Spleen (tissue), 11 donors: Measurements from ENCODE around the gene STIM1. TPM values are rescaled to one million over a fixed set of nuclear protein-coding genes. Genes with fewer than 3 reads are reported as not detected.

Experiments used
- DNase-seq: peaks from one replicate; pipeline ENCODE4 v3.0.0-alpha.2; 2020
- H3K27ac ChIP-seq, 8 donors: fragments of 200-600 bp; sonication (generic) in 7 of 8; 1 replicate in 4 of 8; 2 replicates in 4 of 8; pipeline versions ENCODE4 v1.5.0 to v1.8.0; 2016 to 2021; ENCODE audit warnings: inconsistent platforms in 4 of 8, mild to moderate bottlenecking in 4 of 8, moderate library complexity in 1 of 8
- H3K27me3 ChIP-seq, 7 donors: fragments of 200-600 bp; sonication (generic) in 6 of 7; replicated peaks in 1 of 7; 1 replicate in 4 of 7; 2 replicates in 3 of 7; pipeline versions ENCODE4 v1.5.0 to v1.8.0; 2016 to 2021; ENCODE audit warnings: inconsistent platforms in 3 of 7, mild to moderate bottlenecking in 1 of 7
- H3K36me3 ChIP-seq, 6 donors: fragments of 200-600 bp; sonication (generic) in 5 of 6; 1 replicate in 4 of 6; 2 replicates in 2 of 6; pipeline versions ENCODE4 v1.5.0 to v1.8.0; 2016 to 2021; ENCODE audit warnings: inconsistent platforms in 2 of 6
- H3K4me1 ChIP-seq, 6 donors: fragments of 200-600 bp; sonication (generic) in 5 of 6; 1 replicate in 3 of 6; 2 replicates in 3 of 6; pipeline versions ENCODE4 v1.5.0 to v1.8.0; 2016 to 2021; ENCODE audit warnings: inconsistent platforms in 3 of 6
- H3K4me3 ChIP-seq, 8 donors: fragments of 200-600 bp; sonication (generic) in 7 of 8; 1 replicate in 4 of 8; 2 replicates in 4 of 8; pipeline versions ENCODE4 v1.5.0 to v1.8.0; 2016 to 2021; ENCODE audit warnings: inconsistent platforms in 4 of 8, mild to moderate bottlenecking in 4 of 8, moderate library complexity in 2 of 8
- H3K9me3 ChIP-seq, 8 donors: fragments of 200-600 bp; sonication (generic) in 7 of 8; 1 replicate in 4 of 8; 2 replicates in 4 of 8; pipeline versions ENCODE4 v1.5.0 to v1.8.0; 2016 to 2021; ENCODE audit warnings: inconsistent platforms in 4 of 8
- POLR2A ChIP-seq, 3 donors: fragments of 450-650 bp; IDR thresholded peaks; one replicate each; pipeline ENCODE4 v1.5.1; 2017; ENCODE audit warnings: antibody characterized with exemption in 3 of 3, mild to moderate bottlenecking in 1 of 3
- POLR2AphosphoS5 ChIP-seq, 3 donors: sonication (generic); formaldehyde crosslinking; IDR thresholded peaks; one replicate each; pipeline ENCODE4 v1.5.1; 2017; ENCODE audit warnings: antibody characterized with exemption in 3 of 3
- WGBS, 5 donors: extraction: QIAGEN DNeasy Blood & Tissue Kit in 3 of 5; methylation state at CpG; one replicate each; pipeline versions ENCODE4 v1.1.5 to v1.1.7; 2013 to 2018; 5-methylcytosine and 5-hydroxymethylcytosine counted together
- intact Hi-C: fragments of 100-400 bp; cut with DNase I; formaldehyde crosslinking; loops from one replicate; pipeline ENCODE4 v1.15.0; 2023; ENCODE audit warnings: low total_unique reads
- polyA plus RNA-seq, 3 donors: library from polyadenylated mRNA; stranded (reverse); fragments of 200-250 nt; gene quantifications; one replicate each; pipeline ENCODE4 v1.2.1, GENCODE V29; 2013
- total RNA-seq, 7 donors: library from RNA; depleted of rRNA in 3 of 7; stranded (reverse); fragments of >200 nt in 3 of 7; fragmentation: NEBNext Ultra II Directional in 4 of 7; extraction: Animal tissue kit (Norgen Biotek cat#: 25700) in 4 of 7; gene quantifications; one replicate each; pipeline versions ENCODE4 v1.1.0 to v1.2.1, GENCODE V29; 2016 to 2021
- TF ChIP-seq, protein P1 (sequence below), 11 experiments: fragments of 200-600 bp in 7 of 11; fragments of 450-650 bp in 4 of 11; sonication (generic) in 4 of 11; IDR thresholded peaks in 8 of 11; conservative IDR thresholded peaks in 3 of 11; 1 replicate in 7 of 11; 2 replicates in 4 of 11; pipeline versions ENCODE4 v1.4.0 to v1.8.0; 2016 to 2021; ENCODE audit warnings: antibody characterized with exemption in 11 of 11, inconsistent platforms in 4 of 11, mild to moderate bottlenecking in 1 of 11
- donor health status: healthy with polysubstance abuse.
- donor health status: DM: no; HTN: no; CAD: no; lungs with moderate emphysema.
- donor health status: DM: no; HTN: no; CAD: no.
- donor health status: Bipolar disorder and iron deficiency.
- donor health status: healthy.
- donor health status: DM: no; HTN: no; CAD: no.
- donor health status: DM: yes; HTN: yes; CAD: no.

STIM1 gene
- total and polyA plus RNA-seq, 10 donors, result 13.0 to 85.2 (median 58.0) TPM

DNA sequence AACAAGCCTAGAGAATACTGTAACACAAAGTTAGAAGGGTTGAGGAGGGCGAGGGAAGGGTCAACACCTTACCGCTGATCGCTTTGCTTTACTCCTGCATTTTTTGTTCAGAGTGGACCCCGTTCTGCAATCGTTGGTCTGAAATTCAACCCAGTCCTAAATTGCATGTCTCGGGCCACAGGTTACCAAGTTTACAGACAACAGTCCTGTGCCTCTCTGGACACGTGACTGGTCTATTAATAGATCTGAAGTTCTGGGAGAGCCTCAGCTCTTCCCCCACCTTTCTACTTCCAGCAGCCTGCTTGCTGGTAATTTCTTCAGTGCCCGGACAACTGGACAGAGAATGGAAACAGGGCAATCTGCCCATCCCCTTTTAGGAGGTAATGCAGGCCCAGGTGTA, 74.2 kb downstream of the STIM1 start:
- peaks cover 5 to 85% (median 45%) of the 10 kb centered on the region in 6 donors for H3K4me1 ChIP-seq
- intact Hi-C loops, result loop anchor here (10.0 kb wide), 1 partner anchor 55 kb away; no protein-coding TSS in a partner anchor
- no peaks in the 10 kb centered on the region for H3K27me3 ChIP-seq
- WGBS, 5 donors, result 83 to 90% (median 88%) methylated on average over 8 of the region's 8 CpGs
- TF ChIP-seq POLR2AphosphoS5 (IDR thresholded peaks at IDR 0.05) (no peak), POLR2A (IDR thresholded peaks at IDR 0.05) (no peak)
- TF ChIP-seq, protein P1, sequence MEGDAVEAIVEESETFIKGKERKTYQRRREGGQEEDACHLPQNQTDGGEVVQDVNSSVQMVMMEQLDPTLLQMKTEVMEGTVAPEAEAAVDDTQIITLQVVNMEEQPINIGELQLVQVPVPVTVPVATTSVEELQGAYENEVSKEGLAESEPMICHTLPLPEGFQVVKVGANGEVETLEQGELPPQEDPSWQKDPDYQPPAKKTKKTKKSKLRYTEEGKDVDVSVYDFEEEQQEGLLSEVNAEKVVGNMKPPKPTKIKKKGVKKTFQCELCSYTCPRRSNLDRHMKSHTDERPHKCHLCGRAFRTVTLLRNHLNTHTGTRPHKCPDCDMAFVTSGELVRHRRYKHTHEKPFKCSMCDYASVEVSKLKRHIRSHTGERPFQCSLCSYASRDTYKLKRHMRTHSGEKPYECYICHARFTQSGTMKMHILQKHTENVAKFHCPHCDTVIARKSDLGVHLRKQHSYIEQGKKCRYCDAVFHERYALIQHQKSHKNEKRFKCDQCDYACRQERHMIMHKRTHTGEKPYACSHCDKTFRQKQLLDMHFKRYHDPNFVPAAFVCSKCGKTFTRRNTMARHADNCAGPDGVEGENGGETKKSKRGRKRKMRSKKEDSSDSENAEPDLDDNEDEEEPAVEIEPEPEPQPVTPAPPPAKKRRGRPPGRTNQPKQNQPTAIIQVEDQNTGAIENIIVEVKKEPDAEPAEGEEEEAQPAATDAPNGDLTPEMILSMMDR (IDR thresholded peaks at IDR 0.05 in 8 of 11, conservative IDR thresholded peaks at IDR 0.05 in 3 of 11), result no peak
- H3K4me3 ChIP-seq, result no peak overlapping the region
- peaks cover 0 to 4% (median 0%) of the 10 kb centered on the region in 6 donors for H3K36me3 ChIP-seq
- no peaks in the 10 kb centered on the region for H3K9me3 ChIP-seq
- DNase-seq, result no peak
- peak overlapping the region in 1 of 8 donors; percentile 7 for H3K27ac ChIP-seq

DNA sequence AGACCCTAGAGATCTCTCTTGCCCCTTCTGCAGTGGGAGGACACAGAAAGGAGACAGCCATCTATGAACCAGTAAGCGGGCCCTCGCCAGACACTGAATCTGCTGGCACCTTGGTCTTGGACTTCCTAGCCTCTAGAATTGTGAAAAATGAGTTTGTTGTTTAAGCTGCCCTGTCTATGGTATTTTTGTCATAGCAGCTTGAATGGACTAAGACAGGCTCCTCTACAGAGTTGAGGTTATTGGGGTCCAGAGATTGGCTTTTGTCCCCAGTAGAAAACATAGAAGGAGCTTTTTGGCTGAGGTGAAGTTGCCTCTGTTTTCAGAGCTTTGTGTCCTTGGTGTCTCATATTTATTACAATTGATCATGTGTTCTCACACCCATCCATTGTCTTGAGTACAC, 77.2 kb downstream of the STIM1 start:
- 93 to 100% (median 96%) methylated on average over 2 of the region's 2 CpGs for WGBS, 5 donors
- Histone ChIP-seq H3K27ac (peak overlapping the region in 2 of 8 donors; percentile 22 to 37), H3K27me3 (no peaks in the 10 kb centered on the region), H3K4me3 (no peak overlapping the region), H3K9me3 (no peaks in the 10 kb centered on the region), H3K36me3 (peaks cover 0 to 7% (median 0%) of the 10 kb centered on the region in 6 donors), H3K4me1 (peaks cover 1 to 91% (median 39%) of the 10 kb centered on the region in 6 donors)
- intact Hi-C loops, result loop anchor here (10.0 kb wide), 1 partner anchor 58 kb away; no protein-coding TSS in a partner anchor
- no peak for DNase-seq
- TF ChIP-seq, protein P1 (IDR thresholded peaks at IDR 0.05 in 8 of 11, conservative IDR thresholded peaks at IDR 0.05 in 3 of 11), result no peak
- TF ChIP-seq POLR2A (IDR thresholded peaks at IDR 0.05) (no peak), POLR2AphosphoS5 (IDR thresholded peaks at IDR 0.05) (no peak)

DNA sequence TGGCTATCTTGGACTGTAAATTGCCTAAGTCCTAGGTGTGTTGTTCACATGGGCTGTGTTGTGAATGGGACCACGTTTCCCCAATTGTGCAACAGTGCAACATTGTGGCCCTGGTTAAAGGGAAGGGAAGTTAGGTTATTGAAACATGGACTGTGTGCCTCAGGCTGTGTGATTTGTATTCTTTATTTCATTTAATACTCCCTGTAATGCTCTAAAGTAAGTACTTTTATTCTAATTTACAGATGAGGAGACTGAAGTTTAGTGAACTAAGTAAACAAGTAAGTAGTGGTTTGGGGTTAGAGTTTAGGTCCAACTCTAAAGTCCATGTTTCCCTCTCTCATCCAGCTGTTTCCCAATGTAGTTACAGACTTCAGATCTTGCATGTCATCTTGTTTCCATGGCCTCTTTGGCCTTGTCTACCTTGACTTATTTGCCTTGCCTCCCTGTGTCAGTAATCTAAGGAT, 77.7 kb downstream of the STIM1 start:
- H3K27me3 ChIP-seq, result no peaks in the 10 kb centered on the region
- peak overlapping the region in 2 of 8 donors; percentile 22 to 37 for H3K27ac ChIP-seq
- H3K4me1 ChIP-seq, result peaks cover 0 to 90% (median 34%) of the 10 kb centered on the region in 6 donors
- intact Hi-C loops, result loop anchor here (10.0 kb wide), 1 partner anchor 58 kb away; no protein-coding TSS in a partner anchor
- 41 to 81% (median 70%) methylated on average over 1 of the region's 1 CpG for WGBS, 5 donors
- TF ChIP-seq POLR2AphosphoS5 (IDR thresholded peaks at IDR 0.05) (no peak), POLR2A (IDR thresholded peaks at IDR 0.05) (no peak)
- TF ChIP-seq, protein P1 (IDR thresholded peaks at IDR 0.05 in 8 of 11, conservative IDR thresholded peaks at IDR 0.05 in 3 of 11), result no peak
- H3K9me3 ChIP-seq, result no peaks in the 10 kb centered on the region
- DNase-seq, result no peak
- H3K4me3 ChIP-seq, result no peak overlapping the region
- peaks cover 0 to 7% (median 0%) of the 10 kb centered on the region in 6 donors for H3K36me3 ChIP-seq

DNA sequence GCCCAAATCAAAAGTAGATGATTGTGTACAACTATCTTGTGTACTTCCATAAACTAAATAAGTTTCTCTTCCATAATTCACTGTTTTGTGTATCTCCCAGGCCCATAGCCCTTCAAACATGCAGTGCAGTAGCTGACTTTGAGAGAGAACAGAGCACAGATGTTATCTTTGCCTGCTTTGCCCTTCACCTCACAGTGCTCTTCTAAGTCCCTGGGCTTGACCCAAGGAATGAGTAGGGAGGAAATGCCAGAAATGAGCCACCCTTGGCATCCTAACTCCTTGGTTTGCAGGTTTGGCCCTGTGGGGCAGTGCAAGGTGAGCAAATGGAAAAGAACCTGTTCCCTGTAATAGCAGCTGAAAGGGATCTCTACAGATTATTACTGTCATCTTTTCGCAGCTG, 79.2 kb downstream of the STIM1 start:
- Histone ChIP-seq H3K36me3 (peaks cover 0 to 3% (median 0%) of the 10 kb centered on the region in 6 donors), H3K9me3 (no peaks in the 10 kb centered on the region), H3K27ac (peak overlapping the region in 2 of 8 donors; percentile 37 to 41), H3K4me1 (peaks cover 0 to 90% (median 29%) of the 10 kb centered on the region in 6 donors), H3K4me3 (no peak overlapping the region), H3K27me3 (no peaks in the 10 kb centered on the region)
- 81 to 98% (median 89%) methylated on average over 1 of the region's 1 CpG for whole genome bisulfite sequencing, 5 donors
- TF ChIP-seq POLR2A (IDR thresholded peaks at IDR 0.05), result no peak
- TF ChIP-seq, protein P1 (IDR thresholded peaks at IDR 0.05 in 8 of 11, conservative IDR thresholded peaks at IDR 0.05 in 3 of 11), result no peak
- no peak for TF ChIP-seq POLR2AphosphoS5 (IDR thresholded peaks at IDR 0.05)
- DNase-seq, result no peak
- intact Hi-C loops, result loop anchor here (10.0 kb wide), 1 partner anchor 60 kb away; no protein-coding TSS in a partner anchor
